Measurements from ENCODE around the gene TOR1A. TPM values are rescaled to one million over a fixed set of nuclear protein-coding genes. Genes with fewer than 3 reads are reported as not detected.
A peak's percentile ranks its signal among the peaks of the same experiment; 100 is the strongest.
"Not testable (repeated sequence)": the region's sequence is repeated elsewhere in the genome, so short reads cannot be mapped to it uniquely, and the experiment has no call there.

Gene TOR1A
- total RNA-seq, 2 experiments from 2014 or later, result 52.0 to 58.5 TPM

DNA sequence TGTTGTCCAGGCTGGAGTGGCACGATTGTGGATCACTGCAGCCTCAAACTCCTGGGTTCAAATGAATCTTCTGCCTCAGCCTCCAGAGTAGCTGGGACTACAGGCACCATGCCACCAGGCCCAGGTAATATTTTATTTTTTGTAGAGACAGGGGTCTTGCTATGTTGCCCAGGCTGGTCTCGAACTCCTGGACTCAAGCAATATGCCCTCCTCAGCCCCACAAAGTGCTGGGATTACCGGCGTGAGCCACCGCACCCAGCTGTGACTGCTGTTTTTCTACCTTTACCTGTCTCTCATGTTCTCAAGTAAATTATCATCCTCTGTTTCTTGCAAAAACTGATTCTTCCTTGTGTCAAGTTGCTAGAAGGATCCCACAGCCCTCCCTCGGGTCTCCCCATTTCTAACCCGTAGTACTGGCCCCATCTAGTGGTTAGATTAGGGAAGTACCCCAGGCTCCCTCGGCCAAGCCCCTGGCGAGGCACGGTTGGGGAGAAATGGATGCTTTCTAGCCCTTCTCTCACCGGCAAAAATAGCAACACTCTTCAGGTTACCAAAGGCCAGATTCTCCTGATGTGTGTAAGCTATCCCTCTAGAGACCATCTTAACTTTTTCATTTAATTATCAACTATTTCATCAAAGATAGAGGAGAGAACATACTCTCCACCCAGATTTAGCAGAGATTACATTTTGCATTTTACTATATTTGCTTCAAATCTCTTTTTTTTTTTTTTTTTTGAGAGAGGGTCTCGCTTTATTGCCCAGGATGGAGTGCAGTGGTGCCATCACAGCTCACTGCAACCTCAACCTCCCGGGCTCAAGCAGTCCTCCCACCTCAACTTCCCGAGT is 40.2 kb downstream of the TOR1A start:
- H3K4me3 Mint-ChIP-seq, result no peak overlapping the region
- no peaks in the 10 kb centered on the region for H3K9me3 Mint-ChIP-seq
- POLR2A ChIA-PET, result no interaction called here
- CTCF ChIA-PET, result interaction anchor here (0.6 to 7.0 kb wide), 6 partner anchors 40 to 871 kb away, joined by 3 to 45 read pairs (median 6); no protein-coding TSS in a partner anchor
- peaks cover 5% of the 10 kb centered on the region for H3K27me3 Mint-ChIP-seq
- no peaks in the 10 kb centered on the region for H3K36me3 Mint-ChIP-seq (ENCODE audit: low read depth)
- H3K27ac Mint-ChIP-seq, result no peak overlapping the region
- peak; percentile 83 for DNase-seq
- H3K4me1 Mint-ChIP-seq, result peaks cover 4% of the 10 kb centered on the region

DNA sequence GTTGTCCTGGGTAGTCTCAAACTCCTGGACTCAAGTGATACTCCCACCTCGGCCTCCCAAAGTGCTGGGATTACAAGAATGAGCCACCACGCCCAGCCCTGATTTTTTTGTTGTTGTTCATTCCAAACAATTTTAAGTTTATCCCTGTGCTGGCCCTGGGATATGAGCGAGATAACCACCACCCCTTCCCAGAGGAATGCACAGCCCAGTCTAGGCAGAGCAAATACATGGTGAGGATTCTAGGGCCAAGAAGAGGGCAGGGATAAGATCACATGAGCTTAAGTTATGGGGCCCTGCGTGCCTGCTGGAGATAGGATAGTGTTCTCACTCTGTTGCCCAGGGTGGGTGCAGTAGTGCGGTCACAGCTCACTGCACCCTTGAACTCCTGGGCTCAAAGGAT is 42.0 kb downstream of the TOR1A start:
- DNase-seq, result no peak
- POLR2A ChIA-PET, result no interaction called here

DNA sequence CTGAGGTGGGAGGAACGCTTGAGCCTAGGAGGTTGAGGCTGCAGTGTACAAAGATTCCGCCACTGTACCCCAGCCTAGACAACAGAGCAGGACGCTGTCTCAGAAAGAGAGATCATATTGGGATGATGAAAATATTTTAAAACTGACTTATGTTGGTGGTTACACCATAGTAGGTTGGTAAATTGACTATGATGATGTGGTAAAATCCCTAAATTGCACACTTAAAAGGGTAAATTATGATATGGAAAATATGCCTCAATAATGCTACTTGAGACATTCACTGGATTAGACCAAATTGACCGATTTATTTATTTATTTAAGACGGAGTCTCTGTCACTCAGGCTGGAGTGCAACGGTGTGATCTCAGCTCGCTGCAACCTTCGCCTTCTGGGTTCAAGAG is 42.8 kb downstream of the TOR1A start:
- no peak overlapping the region for H3K27ac Mint-ChIP-seq
- H3K9me3 Mint-ChIP-seq, result no peaks in the 10 kb centered on the region
- ChIA-PET CTCF (interaction anchor here (0.6 to 7.0 kb wide), 5 partner anchors 9 to 44 kb away, joined by 3 to 45 read pairs (median 4); no protein-coding TSS in a partner anchor), POLR2A (no interaction called here)
- H3K27me3 Mint-ChIP-seq, result peaks cover 5% of the 10 kb centered on the region
- no peaks in the 10 kb centered on the region for H3K36me3 Mint-ChIP-seq (ENCODE audit: low read depth)
- DNase-seq, result no peak
- H3K4me3 Mint-ChIP-seq, result no peak overlapping the region
- H3K4me1 Mint-ChIP-seq, result peaks cover 15% of the 10 kb centered on the region

More for the DNA sequence above, 42.0 kb downstream of the TOR1A start:
- peaks cover 12% of the 10 kb centered on the region for H3K4me1 Mint-ChIP-seq
- H3K27me3 Mint-ChIP-seq, result peaks cover 5% of the 10 kb centered on the region
- H3K36me3 Mint-ChIP-seq (ENCODE audit: low read depth), result no peaks in the 10 kb centered on the region
- no peak overlapping the region for H3K27ac Mint-ChIP-seq
- no peak overlapping the region for H3K4me3 Mint-ChIP-seq
- no peaks in the 10 kb centered on the region for H3K9me3 Mint-ChIP-seq
- CTCF ChIA-PET, result interaction anchor here (0.6 to 7.0 kb wide), 6 partner anchors 10 to 1513 kb away, joined by 3 to 45 read pairs (median 4); no protein-coding TSS in a partner anchor

DNA sequence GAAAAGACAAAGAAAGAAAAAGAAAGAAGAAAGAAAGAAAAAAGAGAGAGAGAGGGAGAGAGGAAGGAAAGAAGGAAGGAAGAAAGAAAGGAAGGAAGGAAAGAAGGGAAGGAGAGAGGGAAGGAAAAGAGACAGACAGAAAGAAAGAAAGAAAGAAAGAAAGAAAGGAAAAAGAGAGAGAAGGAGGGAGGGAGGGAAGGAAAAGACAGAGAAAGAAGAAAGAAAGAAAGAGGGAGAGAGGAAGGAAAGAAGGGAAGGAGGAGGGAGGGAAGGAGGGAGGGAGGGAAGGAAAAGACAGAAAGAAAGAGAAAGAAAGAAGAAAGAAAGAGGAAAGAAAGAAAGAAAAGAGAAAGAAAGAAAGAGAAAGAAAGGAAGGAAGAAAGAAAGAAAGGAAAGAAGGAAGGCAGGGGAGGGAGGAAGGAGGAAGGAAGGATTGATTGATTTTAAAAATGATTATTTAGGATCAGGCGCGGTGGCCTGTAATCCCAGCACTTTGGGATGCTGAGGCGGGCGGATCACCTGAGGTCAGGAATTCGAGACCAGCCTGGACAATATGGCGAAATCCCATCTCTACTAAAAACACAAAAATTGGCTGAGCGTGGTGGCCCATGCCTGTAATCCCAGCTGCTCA is 44.3 kb downstream of the TOR1A start:
- POLR2A ChIA-PET, result no interaction called here

DNA sequence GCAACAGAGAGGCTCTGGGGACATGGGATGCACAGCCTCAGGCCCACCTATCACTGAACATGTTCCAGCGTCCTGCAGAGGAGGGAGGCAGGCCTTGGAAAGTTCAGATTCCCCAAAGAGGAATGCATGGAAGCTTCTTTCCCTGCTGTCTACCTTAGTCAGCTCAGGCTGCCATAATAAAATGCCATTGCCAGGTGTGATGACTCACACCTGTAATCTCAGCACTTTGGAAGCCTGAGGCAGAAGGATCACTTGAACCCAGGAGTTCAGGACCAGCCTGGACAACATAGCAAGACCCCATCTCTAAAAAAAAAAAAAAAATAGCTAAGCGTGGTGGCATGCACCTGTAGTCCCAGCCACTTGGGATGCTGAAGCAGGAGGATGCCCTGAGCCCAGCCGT is 45.5 kb downstream of the TOR1A start:
- Mint-ChIP-seq H3K4me1 (peaks cover 12% of the 10 kb centered on the region), H3K36me3 (ENCODE audit: low read depth) (no peaks in the 10 kb centered on the region), H3K9me3 (no peaks in the 10 kb centered on the region), H3K27me3 (peaks cover 7% of the 10 kb centered on the region), H3K27ac (no peak overlapping the region), H3K4me3 (no peak overlapping the region)
- ChIA-PET CTCF (interaction anchor here (0.9 kb wide), 1 partner anchor 40 kb away, joined by 3 read pairs; no protein-coding TSS in a partner anchor), POLR2A (no interaction called here)
- no peak for DNase-seq

More for the DNA sequence above, 44.3 kb downstream of the TOR1A start:
- no peaks in the 10 kb centered on the region for H3K9me3 Mint-ChIP-seq
- peaks cover 7% of the 10 kb centered on the region for H3K27me3 Mint-ChIP-seq
- no peak overlapping the region for H3K4me3 Mint-ChIP-seq
- no peak for DNase-seq
- H3K36me3 Mint-ChIP-seq (ENCODE audit: low read depth), result no peaks in the 10 kb centered on the region
- peaks cover 15% of the 10 kb centered on the region for H3K4me1 Mint-ChIP-seq
- CTCF ChIA-PET, result interaction anchor here (2.4 to 7.0 kb wide), 2 partner anchors 11 to 42 kb away, joined by 7 to 45 read pairs; no protein-coding TSS in a partner anchor
- peak overlapping the region; percentile 71 for H3K27ac Mint-ChIP-seq

DNA sequence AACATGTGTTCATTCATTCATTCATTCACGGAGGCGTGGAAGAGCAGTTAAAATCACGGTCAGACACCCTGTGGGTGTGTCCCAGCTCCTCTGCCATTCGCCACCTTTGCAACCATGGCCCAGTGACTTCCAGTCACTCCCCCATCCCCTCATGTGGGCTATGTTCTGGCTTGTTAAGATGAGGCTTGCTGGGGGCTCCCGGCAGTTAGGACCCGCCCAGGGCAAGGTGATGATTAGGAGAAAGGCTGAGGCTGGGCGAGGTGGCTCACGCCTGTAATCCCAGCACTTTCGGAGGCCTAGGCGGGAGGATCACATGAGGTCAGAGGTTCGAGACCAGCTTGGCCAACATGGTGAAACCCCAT is 46.2 kb downstream of the TOR1A start:
- H3K4me3 Mint-ChIP-seq, result no peak overlapping the region
- H3K36me3 Mint-ChIP-seq (ENCODE audit: low read depth), result no peaks in the 10 kb centered on the region
- peak overlapping the region; percentile 48 for H3K27ac Mint-ChIP-seq
- DNase-seq, result no peak
- ChIA-PET POLR2A (no interaction called here), CTCF (interaction anchor here (0.6 to 3.1 kb wide), 6 partner anchors 13 to 135 kb away, joined by 3 to 12 read pairs (median 4); no protein-coding TSS in a partner anchor)
- peaks cover 7% of the 10 kb centered on the region for H3K27me3 Mint-ChIP-seq
- H3K4me1 Mint-ChIP-seq, result peaks cover 12% of the 10 kb centered on the region
- H3K9me3 Mint-ChIP-seq, result no peaks in the 10 kb centered on the region

DNA sequence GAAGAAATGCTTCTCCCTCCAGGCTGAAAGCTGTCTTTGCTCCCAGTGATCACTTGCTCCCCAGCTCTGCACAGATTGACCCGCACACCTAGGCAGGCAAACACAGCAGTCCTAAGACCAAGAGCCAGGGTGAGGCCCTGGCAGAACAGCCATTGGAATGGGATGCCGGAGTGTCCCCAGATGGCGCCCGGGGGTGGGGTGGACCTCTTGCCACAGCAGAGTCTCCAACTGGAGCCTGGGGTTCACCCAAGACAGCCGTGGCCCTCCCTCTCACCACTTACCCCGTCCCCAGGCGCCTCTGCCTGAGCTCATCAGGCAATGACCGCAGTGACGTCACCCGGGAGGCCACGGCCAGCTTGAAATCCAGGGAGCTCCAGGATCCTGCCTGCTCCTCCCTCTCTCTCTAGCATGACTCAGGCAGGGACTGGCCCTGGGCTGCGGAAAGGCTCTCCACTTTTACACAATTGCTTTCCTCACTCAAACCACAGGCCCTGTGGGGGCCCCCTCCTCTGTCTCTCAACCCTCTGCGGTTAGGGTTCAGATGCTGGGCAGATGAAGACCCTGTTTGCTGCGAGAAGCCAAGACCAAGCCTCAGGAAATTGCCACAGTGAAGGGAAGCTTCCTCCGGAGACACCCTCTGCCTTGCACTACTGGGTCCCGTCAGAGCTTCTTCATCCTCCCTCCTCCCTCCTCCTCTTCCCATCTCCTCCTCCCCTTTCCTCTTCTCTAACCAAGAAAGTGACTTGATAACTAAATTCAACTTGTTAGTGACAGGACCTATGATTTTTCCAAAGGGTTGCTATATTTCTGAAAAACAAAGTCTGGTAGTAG is 46.8 kb downstream of the TOR1A start:
- CTCF ChIA-PET, result interaction anchor here (0.6 to 3.1 kb wide), 8 partner anchors 10 to 134 kb away, joined by 3 to 12 read pairs (median 4); no protein-coding TSS in a partner anchor
- Mint-ChIP-seq H3K4me3 (no peak overlapping the region), H3K27ac (no peak overlapping the region), H3K36me3 (ENCODE audit: low read depth) (no peaks in the 10 kb centered on the region), H3K9me3 (no peaks in the 10 kb centered on the region), H3K27me3 (peaks cover 7% of the 10 kb centered on the region), H3K4me1 (peaks cover 12% of the 10 kb centered on the region)
- peak; percentile 40 for DNase-seq
- POLR2A ChIA-PET, result no interaction called here

DNA sequence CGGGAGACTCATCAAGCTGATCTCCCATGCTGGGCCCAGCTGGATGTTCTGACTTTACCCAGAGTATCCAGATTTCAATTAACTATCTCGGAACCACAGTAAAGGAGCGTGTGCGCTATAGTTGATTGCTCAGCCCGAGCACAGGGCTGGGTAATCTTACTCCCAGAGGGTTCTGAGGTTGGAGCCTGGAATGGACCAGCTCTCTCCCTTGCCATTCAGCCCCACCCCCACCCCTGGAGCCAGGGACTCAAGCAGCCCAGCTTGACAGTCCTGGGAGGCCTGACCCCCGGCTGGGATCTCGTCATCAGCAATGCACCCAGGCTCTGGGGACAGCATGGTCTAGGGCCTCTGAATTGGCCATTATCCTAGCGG is 47.4 kb downstream of the TOR1A start:
- H3K36me3 Mint-ChIP-seq (ENCODE audit: low read depth), result no peaks in the 10 kb centered on the region
- H3K4me1 Mint-ChIP-seq, result peaks cover 12% of the 10 kb centered on the region
- DNase-seq, result no peak
- no peak overlapping the region for H3K27ac Mint-ChIP-seq
- CTCF ChIA-PET, result interaction anchor here (0.9 to 3.1 kb wide), 8 partner anchors 9 to 645 kb away, joined by 3 to 12 read pairs (median 4); no protein-coding TSS in a partner anchor
- H3K27me3 Mint-ChIP-seq, result peaks cover 7% of the 10 kb centered on the region
- POLR2A ChIA-PET, result no interaction called here
- H3K4me3 Mint-ChIP-seq, result no peak overlapping the region
- H3K9me3 Mint-ChIP-seq, result no peaks in the 10 kb centered on the region

DNA sequence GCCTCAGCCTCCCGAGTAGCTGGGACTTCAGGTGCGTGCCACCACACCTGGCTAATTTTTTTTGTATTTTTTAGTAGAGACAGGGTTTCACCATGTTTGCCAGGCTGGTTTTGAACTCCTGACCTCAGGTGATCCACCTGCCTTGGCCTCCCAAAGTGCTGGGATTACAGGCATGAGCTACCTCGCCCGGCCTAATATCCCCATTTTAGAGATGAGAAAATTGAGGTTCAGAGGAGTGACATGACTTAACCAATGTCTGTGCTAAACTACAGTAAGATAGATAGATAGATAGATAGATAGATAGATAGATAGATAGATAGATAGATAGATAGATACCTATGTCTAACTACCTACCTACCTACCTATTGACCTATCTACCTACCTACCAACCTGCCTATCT is 47.8 kb downstream of the TOR1A start:
- CTCF ChIA-PET, result interaction anchor here (1.2 to 3.1 kb wide), 4 partner anchors 13 to 644 kb away, joined by 3 to 12 read pairs (median 4); no protein-coding TSS in a partner anchor
- H3K27ac Mint-ChIP-seq; H3K9me3 Mint-ChIP-seq; H3K27me3 Mint-ChIP-seq; H3K36me3 Mint-ChIP-seq (ENCODE audit: low read depth); DNase-seq; H3K4me3 Mint-ChIP-seq; POLR2A ChIA-PET: not testable (repeated sequence)
- peaks cover 12% of the 10 kb centered on the region for H3K4me1 Mint-ChIP-seq

DNA sequence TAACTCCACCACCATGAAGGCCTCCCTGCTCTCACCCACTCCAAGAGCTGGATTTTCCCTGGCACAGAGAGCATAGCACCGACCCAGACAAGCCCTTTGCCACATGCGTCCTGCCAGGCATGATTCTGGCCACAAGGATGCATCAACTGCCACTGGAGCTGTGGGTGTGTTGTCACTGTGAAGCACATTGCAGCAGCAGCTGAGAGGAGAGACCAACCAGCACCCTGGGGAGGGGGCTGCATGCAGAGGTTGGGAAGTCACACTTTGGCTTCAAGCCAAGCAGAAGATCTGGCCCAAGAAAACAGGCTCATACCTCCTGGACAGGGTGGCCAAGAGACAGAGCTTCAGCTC is 48.5 kb downstream of the TOR1A start:
- Mint-ChIP-seq H3K4me1 (peaks cover 12% of the 10 kb centered on the region), H3K36me3 (ENCODE audit: low read depth) (no peaks in the 10 kb centered on the region), H3K9me3 (no peaks in the 10 kb centered on the region), H3K4me3 (no peak overlapping the region), H3K27me3 (peaks cover 4% of the 10 kb centered on the region), H3K27ac (no peak overlapping the region)
- ChIA-PET POLR2A (no interaction called here), CTCF (interaction anchor here (1.2 to 3.1 kb wide), 3 partner anchors 38 to 644 kb away, joined by 3 to 12 read pairs (median 3); no protein-coding TSS in a partner anchor)
- DNase-seq, result no peak

DNA sequence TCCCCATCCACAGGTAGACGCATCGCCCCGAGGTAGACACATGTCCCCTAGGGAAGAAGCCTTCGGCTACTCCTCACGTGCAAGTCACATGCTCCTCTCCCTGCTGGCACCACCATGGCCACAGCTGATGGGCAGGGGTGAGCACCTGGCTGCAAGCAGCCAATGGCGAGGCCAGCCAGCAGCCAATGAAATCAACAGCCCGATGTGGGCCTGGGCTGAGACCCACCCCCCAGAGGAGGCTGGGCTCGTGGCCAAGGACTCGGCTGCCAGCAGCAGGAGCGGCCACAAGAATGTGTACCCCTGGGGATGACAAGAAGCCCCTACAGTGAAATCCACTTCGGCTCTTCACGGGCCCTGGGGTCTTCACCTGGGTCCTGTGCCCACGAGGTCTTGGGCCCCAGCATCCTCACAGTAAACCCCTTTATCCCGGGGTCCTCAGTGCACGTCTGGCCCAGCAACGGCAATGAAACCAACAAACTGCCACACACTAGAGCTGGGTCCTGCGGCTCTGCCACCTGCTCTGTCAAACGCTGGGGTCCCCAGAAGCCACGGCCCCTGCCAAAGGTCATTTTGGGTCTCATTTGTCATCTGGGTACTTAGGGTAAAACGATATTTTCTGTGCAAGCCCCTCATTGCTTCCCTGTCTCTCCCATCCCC is 49.0 kb downstream of the TOR1A start:
- no peak for DNase-seq
- Mint-ChIP-seq H3K27ac (no peak overlapping the region), H3K4me3 (no peak overlapping the region), H3K36me3 (ENCODE audit: low read depth) (no peaks in the 10 kb centered on the region), H3K4me1 (peaks cover 12% of the 10 kb centered on the region), H3K27me3 (peaks cover 4% of the 10 kb centered on the region), H3K9me3 (no peaks in the 10 kb centered on the region)
- ChIA-PET POLR2A (no interaction called here), CTCF (interaction anchor here (1.4 to 3.1 kb wide), 2 partner anchors 37 to 132 kb away, joined by 3 to 12 read pairs; no protein-coding TSS in a partner anchor)
